DMS53 (cell line): ENCODE measurements around the gene AP5B1.

Source experiments
- DNase-seq: peaks from one replicate; lab custom pipeline; 2025; lab: John Stamatoyannopoulos, UW

Gene AP5B1

GRCh38 chr11:65801153-65801987, 20.6 kb upstream of the AP5B1 start:
- no peak for DNase-seq

DNA sequence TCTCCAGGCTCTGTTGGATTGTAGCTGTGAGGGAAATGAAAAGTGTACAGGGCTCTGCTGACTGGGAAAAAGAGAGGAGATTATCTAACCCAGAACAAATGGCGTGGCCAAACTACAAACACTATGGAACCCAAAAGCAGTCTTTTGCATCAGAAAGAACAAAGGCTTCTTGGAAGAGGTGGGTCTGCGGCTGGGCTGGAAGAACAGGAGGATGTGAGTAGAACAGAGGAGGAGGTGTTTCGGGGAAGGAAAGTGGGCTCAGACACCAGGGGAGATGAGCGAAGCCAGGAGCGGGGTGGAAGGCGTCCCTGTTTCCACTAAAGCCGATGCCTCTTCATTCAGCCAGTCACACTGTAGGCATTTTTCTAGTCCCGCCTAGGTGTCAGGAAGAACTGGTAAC, 18.1 kb upstream of the AP5B1 start:
- DNase-seq: no peak

- no peak for DNase-seq
Measured at GRCh38 chr11:65797711-65798110, 16.9 kb upstream of the AP5B1 start.

DNA sequence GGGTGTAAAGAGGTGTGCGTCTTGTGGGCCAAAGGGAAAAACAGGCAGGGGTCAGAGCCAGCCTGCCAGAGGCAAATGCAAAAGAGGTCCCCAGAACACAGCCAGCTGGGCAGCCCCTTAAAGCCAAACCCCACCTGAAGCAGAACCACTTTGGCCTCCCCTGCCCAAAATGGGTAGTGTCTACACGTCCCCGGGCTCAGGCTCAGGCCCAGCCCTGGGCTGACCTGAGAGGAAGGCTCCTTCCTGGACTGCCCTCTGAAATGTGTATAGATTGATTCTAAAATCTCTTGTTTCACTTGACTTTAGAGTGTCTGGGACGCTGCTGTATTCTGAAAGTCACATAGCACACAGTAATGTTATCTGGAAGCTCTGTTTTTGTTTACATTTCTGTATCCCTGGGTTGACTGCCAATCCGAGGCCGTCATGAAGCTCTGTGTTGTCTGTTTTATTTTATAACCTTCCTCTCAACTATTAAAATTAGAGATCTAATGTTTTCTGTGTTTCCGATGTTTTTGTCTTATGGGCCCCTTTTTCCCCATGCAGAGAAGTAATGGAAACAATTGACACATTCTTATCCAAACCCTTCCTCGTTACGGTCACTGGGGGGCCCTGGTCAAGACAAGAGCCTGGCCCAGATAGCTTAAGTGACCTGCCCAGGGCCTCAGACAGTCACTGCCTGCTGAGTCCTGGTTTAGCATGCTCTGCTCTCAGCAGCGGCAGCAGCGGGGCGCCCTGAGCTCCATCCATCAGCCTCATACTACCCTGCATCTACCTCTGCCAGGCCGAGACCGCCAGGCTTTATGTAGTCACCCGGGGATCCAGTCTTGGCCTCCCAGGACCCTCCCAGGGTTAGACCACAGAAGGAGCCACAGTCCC, 16.2 kb upstream of the AP5B1 start:
- no peak for DNase-seq

DNA sequence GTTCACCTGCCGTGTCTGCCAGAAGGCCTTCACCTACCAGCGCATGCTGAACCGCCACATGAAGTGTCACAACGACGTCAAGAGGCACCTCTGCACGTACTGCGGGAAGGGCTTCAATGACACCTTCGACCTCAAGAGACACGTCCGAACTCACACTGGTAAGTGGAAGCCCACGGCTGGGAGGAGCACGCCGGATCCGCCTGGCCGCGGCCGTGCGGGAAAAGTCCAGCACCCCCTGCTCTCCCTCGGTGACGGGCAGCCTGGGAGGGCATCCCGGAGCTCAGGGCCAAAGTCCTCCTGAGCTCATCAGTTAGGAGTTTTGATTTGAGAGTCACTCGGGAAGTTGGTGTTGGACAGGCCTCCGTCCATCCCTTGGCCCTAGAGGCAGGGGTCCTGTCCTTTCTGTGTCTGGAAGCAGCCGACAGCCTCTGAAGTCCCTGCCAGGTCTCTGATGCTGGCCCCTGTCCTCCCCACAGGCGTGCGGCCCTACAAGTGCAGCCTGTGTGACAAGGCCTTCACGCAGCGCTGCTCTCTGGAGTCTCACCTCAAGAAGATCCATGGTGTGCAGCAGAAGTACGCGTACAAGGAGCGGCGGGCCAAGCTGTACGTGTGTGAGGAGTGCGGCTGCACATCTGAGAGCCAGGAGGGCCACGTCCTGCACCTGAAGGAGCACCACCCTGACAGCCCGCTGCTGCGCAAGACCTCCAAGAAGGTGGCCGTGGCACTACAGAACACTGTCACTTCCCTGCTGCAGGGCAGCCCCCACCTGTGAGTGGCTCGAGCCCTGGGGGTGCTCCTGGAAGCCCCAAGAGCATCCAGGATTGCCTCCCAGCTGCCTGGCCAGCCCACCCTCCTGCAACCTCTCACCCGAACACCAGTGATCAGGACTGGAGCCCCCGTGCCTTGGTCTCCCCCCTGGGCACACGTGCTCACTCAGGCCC, 14.1 kb upstream of the AP5B1 start:
- DNase-seq: no peak

DNA sequence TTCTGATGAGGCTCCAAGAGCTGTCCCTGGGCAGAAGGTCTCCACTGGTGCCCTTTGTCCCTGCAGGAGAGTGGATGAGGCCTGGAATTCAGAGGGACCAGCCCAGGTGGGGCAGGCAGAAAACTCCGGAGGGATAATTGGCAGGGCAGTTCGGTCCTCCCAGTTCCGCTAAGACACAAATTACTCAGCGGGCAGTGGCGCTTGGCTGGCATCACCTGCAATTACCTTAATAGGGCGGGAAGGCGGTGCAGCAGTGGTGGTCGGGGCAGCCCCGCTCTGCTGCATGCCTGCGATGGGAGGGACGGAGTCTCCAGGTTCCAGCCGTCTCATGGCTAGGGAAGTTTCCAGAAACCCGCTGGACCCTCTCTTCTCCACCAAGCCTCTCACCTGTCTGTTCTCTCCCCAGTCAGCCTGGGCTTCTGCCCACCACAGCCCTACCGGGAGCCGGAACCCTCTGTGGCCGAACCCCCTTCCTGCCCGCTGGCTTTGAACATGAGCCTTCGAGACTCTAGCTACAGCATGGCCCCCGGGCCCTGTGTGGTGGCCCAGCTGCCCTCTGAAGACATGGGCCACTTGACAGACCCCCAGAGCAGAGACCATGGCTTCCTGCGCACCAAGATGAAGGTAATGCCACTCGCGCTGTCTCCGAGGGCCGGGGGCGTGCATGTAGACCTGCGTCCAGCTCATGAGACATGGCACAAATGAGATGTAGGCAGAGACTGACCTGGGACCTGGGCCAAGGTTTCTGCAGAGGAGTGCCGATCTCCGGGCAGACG, 13.0 kb upstream of the AP5B1 start:
- DNase-seq: no peak

GRCh38 chr11:65793144-65793581, 12.4 kb upstream of the AP5B1 start:
- DNase-seq: peak; percentile 58

GRCh38 chr11:65792456-65792855, 11.7 kb upstream of the AP5B1 start:
- DNase-seq: no peak

- peak; percentile 91 for DNase-seq
Measured at GRCh38 chr11:65791719-65792213, 11.0 kb upstream of the AP5B1 start.

DNA sequence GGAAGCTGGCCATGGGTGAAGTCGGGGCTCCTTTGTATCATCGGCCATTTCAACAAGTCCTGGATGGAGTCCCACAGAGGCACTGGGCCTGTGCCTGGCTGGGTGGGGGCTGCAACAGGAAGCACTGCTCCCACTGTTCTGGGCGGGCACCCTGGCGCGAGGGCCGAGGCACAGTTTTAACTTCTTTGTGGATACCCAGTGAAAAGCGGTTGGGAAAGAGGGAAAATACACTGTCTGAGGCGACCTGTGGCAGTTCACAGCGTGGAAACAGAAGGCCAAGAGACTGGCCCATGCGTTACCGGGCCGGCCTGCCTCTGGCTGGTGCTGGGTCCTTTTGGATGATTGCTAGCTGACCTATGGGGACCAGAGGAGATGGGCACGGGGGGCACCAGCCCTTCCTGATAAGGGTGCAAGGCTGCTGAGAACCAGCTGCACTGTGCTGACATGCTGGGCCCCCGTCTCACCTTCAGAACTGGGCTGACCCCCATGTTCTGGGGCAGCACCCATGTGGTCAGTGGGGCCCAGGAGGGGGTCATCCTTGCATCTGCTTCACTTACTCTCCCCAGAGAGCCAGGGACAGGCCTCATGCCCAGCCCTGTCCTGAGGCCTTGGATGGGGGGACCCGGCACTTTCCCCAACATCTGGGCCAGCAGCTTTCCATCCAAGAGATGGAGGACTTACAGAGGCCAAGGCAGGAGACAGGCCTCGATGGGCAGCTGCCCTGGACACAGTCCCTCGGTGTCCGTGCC, 10.3 kb upstream of the AP5B1 start:
- no peak for DNase-seq

DNA sequence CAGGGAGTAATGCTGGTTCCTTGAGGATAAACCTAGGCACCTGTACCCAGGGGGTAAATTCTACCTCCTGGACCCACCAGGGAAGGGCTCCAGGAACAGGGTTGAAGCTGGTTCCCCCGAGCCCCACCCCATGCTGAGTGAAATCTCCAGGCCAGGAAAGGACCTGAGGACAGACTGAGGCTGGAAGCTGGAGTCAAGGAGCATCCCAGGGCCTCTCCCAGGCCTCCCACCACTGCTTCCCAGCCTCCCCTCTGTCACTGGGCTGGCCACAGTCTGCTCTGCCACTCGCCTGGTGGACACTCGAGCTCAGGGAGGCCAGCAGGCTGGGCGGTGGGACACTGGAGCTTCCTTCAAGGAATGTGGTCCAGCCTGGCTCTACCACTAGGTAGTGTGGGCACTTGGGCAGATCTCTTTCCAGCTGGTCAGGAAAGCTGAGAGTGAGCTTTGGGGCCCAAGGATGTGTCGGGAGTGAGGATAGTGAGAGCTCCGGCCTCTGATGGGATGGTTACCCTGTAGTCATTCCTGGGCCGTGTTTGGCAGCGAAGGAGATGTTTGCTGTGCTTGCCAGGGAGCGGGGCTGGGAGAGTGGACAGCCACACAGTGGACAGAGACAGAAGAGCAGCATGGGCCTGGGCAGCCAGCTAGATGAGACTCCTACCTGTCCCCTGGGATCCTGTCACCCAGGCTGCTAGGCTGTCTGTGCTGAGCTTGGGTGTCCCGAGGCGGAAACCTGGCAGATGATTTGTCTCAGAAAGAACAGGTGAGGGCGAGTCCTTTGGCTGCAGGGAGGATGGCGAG, 9.5 kb upstream of the AP5B1 start:
- DNase-seq: no peak

GRCh38 chr11:65789230-65790103, 8.7 kb upstream of the AP5B1 start:
- no peak for DNase-seq

DNA sequence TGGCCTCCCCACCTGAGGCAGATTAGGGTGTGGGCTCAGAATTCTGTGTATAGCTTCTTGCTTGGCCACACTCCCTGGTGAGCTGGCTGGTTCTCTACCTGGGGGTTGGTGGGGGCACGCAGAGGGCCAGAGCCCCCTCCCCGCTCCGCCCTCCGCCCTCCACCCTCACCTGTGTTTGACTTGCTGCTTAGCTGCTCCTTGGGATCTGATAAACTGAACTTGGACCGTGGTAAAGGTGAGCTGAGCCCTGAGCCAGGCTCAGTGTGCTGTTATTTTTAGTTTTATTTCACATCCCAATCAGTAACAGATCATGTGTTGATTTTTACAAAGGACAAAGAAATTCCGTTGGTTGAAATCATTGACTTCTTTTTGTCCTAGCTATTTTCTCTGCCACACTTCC, 8.0 kb upstream of the AP5B1 start:
- no peak for DNase-seq

DNA sequence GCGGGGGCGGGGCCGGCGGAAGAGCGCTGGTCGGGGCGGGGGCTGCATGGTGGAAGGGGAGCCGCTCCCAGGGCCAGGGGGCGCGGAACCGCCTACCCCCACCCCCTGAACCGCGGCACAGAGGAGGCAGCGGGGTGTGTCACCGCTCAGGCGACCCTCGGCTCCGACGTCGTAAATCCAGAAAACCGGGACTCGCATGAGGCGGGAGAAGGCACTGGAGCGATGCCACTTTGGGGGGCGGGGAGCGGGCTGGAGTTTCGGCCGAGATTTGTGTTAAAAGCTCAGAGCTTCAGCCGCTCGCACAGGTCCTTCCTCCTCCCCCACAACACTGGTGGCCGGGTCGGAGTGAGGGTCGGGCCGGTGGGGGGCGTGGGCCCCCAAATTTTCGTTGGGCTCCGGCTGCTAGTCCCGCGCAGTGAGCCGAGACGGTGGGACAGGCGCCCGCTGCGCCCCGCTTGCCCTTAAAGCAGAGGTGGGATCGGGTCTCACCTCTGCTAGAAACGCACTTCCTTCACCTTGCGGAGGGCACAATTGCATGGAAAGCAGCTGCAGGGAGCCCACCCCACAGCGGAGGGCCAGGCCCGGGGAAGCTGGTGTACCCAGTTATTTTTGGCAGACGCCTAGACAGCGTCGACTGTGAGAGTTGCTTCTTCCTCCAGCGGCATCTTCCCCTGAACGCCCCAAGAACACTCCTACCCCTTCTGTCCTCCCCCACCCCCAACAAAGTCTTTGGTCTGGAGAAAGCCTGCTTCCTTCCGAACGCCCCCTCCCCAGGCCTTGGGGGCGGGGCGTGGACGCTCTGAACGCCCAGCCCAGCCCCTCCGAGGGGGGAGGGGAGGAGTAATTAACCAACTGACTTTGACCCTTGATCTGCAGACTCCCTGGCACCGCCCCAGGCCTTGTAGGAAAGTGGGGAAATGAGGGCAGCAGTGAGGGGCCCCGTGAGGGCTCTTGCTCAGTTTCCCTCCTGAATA, 7.2 kb upstream of the AP5B1 start:
- peak; percentile 43 for DNase-seq

DNA sequence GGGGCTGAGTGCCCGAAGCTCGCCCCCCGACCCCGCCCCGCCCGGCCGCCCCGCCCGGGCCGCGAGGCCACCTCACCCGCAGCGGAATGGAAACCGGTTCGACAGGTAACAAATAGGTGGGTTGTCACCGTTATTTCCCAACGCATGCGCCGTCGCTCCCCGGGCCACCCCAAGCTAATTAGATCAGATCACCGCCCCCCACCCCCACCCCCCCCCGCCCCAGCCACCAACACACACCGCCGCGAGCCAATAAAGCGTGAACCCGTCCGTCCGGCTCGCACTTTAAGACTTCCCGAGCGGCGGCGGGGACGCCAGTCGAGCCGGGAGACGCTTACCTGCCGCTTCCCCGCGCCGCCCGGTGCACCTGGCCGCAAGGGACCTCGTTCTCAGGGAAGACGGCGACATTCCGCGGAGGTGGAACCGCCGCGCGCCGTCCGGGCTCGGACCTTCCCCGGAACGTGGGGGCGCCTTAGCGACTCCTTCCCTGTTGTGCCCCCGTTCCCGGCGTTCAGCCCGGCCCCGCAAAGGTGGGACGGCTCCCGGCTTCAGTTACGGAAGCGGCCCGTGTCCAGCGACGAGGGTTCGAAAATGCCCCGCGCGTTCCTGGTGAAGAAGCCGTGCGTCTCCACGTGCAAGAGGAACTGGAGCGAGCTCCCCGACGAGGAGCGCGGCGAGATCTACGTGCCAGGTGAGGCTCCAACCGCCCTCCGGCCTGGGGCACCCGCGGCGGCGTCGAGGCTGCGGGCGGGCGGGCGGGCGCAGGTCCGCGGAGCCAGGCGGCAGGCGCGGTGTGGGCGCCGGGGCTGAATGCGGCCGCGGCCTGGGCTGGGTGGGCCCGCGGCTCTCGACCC, 6.2 kb upstream of the AP5B1 start, which contains the start of gene OVOL1:
TSS of gene OVOL1 (plus strand) at position 278 of the 851 bp plus-strand sequence. CDS start at position 589, 311 bp downstream.
- peak; percentile 94 for DNase-seq
